Activated CD8-positive, alpha-beta T cell treated with anti-CD3 and anti-CD28 coated beads for 36 hours (primary cell): Measurements from ENCODE around the gene HIBCH. TPM values are rescaled to one million over a fixed set of nuclear protein-coding genes. Genes with fewer than 3 reads are reported as not detected.

Source experiments
- ATAC-seq: fragments of 200-7000 bp; cut with Tn5 transposase; one replicate; pipeline ENCODE4 v1.10.0; 2021; ENCODE audit warnings: mild to moderate bottlenecking, moderate library complexity
- CTCF ChIA-PET: fragments of 350-600 bp; sonication (Branson Sonifier 250); formaldehyde crosslinking; loops from one replicate; lab custom pipeline; 2021; ENCODE audit warnings: antibody characterized with exemption; lab: Charles Lee
- POLR2A ChIA-PET: fragments of 350-600 bp; sonication (Branson Sonifier 250); formaldehyde crosslinking; loops from one replicate; lab custom pipeline; 2021; ENCODE audit warnings: antibody characterized with exemption; lab: Charles Lee
- DNase-seq: peaks from one replicate; pipeline ENCODE4 v3.0.0-alpha.2; 2020
- H3K27ac Mint-ChIP-seq: one replicate; pipeline ENCODE4 v1.8.0; 2021; ENCODE audit warnings: mild to moderate bottlenecking, mixed read lengths
- H3K27me3 Mint-ChIP-seq: one replicate; pipeline ENCODE4 v1.8.0; 2021; ENCODE audit warnings: mixed read lengths
- H3K36me3 Mint-ChIP-seq: one replicate; pipeline ENCODE4 v1.8.0; 2021; ENCODE audit warnings: low read depth, mixed read lengths
- H3K4me1 Mint-ChIP-seq: one replicate; pipeline ENCODE4 v1.8.0; 2021; ENCODE audit warnings: low read depth, mixed read lengths
- H3K4me3 Mint-ChIP-seq: one replicate; pipeline ENCODE4 v1.8.0; 2021; ENCODE audit warnings: mild to moderate bottlenecking, moderate library complexity, mixed read lengths
- H3K9me3 Mint-ChIP-seq: one replicate; pipeline ENCODE4 v1.8.0; 2021; ENCODE audit warnings: mixed read lengths
- intact Hi-C: fragments of 100-400 bp; cut with micrococcal nuclease; formaldehyde crosslinking; loops from one replicate; pipeline ENCODE4 v1.10.0; 2022
- total RNA-seq, 2 experiments: library from RNA; stranded (reverse); gene quantifications; one replicate each; pipeline ENCODE4 v1.2.3, GENCODE V29; 2021
- TF ChIP-seq, protein P1 (sequence below): fragments of 200-600 bp; IDR thresholded peaks from one replicate; pipeline ENCODE4 v1.8.0; 2022; ENCODE audit warnings: antibody characterized with exemption, mild to moderate bottlenecking

The HIBCH gene
- total RNA-seq, 2 experiments from 2014 or later: 17.6 to 19.3 TPM

DNA sequence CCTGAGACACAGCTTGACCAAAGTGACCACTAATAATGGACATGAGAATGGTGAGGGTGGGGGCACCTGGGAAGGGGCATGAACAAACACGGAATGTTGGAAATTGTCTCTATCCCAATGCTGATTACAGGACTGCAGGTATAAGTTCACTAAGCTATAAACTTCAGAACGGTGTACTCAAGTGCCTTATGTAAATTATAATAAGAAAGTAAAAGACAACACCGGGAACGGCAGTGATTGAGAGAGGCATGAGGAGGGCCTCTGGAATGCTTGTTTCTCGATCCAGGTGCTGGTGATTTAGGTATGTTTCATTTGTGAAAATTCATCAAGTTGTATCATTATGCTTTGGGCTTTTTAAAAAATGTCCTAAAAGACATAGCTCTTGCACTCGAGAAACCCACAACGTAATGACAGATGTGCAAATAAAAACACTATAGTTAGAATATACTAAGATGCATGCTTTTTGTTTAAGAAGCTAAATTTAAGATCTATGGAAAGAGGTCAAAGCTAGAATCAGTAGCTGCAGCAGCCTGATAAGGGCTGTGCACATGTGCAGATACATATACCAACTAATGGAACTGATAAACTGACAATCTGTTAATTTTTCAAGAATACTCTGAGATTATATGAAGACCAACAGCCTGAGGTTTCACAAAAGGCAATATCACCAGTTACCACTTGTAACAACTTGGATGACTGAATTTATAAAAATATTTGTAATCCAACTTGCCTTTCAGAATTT, 7.6 kb downstream of the HIBCH start:
- DNase-seq (no peak), ATAC-seq (no peak)
- ChIA-PET CTCF (interaction anchor here (0.9 to 3.1 kb wide), 3 partner anchors 8 to 223 kb away, joined by 3 to 14 read pairs (median 3); partner anchors contain the start of gene HIBCH), POLR2A (no interaction called here)
- Mint-ChIP-seq H3K36me3 (peaks cover 11% of the 10 kb centered on the region), H3K4me3 (no peak overlapping the region), H3K9me3 (no peaks in the 10 kb centered on the region), H3K4me1 (peaks cover 19% of the 10 kb centered on the region), H3K27ac (no peak overlapping the region), H3K27me3 (no peaks in the 10 kb centered on the region)
- intact Hi-C loops: no loop called here
- TF ChIP-seq, protein P1, sequence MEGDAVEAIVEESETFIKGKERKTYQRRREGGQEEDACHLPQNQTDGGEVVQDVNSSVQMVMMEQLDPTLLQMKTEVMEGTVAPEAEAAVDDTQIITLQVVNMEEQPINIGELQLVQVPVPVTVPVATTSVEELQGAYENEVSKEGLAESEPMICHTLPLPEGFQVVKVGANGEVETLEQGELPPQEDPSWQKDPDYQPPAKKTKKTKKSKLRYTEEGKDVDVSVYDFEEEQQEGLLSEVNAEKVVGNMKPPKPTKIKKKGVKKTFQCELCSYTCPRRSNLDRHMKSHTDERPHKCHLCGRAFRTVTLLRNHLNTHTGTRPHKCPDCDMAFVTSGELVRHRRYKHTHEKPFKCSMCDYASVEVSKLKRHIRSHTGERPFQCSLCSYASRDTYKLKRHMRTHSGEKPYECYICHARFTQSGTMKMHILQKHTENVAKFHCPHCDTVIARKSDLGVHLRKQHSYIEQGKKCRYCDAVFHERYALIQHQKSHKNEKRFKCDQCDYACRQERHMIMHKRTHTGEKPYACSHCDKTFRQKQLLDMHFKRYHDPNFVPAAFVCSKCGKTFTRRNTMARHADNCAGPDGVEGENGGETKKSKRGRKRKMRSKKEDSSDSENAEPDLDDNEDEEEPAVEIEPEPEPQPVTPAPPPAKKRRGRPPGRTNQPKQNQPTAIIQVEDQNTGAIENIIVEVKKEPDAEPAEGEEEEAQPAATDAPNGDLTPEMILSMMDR: no peak

GRCh38 chr2:190308031-190308430, 11.6 kb downstream of the HIBCH start:
- Mint-ChIP-seq H3K4me1 (peaks cover 6% of the 10 kb centered on the region), H3K27ac (no peak overlapping the region), H3K36me3 (peaks cover 21% of the 10 kb centered on the region), H3K9me3 (no peaks in the 10 kb centered on the region), H3K27me3 (no peaks in the 10 kb centered on the region), H3K4me3 (no peak overlapping the region)
- ChIA-PET CTCF (interaction anchor here (1.7 kb wide), 1 partner anchor 11 kb away, joined by 4 read pairs; no protein-coding TSS in a partner anchor), POLR2A (no interaction called here)
- no peak for ATAC-seq
- intact Hi-C loops: no loop called here
- DNase-seq: no peak
- TF ChIP-seq, protein P1: no peak

GRCh38 chr2:190304404-190304803, 15.2 kb downstream of the HIBCH start:
- Mint-ChIP-seq H3K4me3 (no peak overlapping the region), H3K4me1 (peaks cover 6% of the 10 kb centered on the region), H3K36me3 (peaks cover 38% of the 10 kb centered on the region), H3K27ac (no peak overlapping the region), H3K27me3 (no peaks in the 10 kb centered on the region), H3K9me3 (peaks cover 2% of the 10 kb centered on the region)
- ATAC-seq (peak; percentile 39), DNase-seq (no peak)
- ChIA-PET CTCF (no interaction called here), POLR2A (interaction anchor here (0.6 kb wide), 1 partner anchor 99 kb away, joined by 3 read pairs; no protein-coding TSS in a partner anchor)
- TF ChIP-seq, protein P1: no peak
- intact Hi-C loops: no loop called here

GRCh38 chr2:190303647-190304046, 16.0 kb downstream of the HIBCH start:
- POLR2A ChIA-PET: no interaction called here
- no peak overlapping the region for H3K4me3 Mint-ChIP-seq
- H3K4me1 Mint-ChIP-seq: peaks cover 6% of the 10 kb centered on the region
- intact Hi-C loops: no loop called here
- TF ChIP-seq, protein P1: no peak
- H3K9me3 Mint-ChIP-seq: peaks cover 2% of the 10 kb centered on the region
- CTCF ChIA-PET: no interaction called here
- ATAC-seq (no peak), DNase-seq (no peak)
- no peak overlapping the region for H3K27ac Mint-ChIP-seq
- H3K27me3 Mint-ChIP-seq: no peaks in the 10 kb centered on the region
- H3K36me3 Mint-ChIP-seq: peaks cover 39% of the 10 kb centered on the region

DNA sequence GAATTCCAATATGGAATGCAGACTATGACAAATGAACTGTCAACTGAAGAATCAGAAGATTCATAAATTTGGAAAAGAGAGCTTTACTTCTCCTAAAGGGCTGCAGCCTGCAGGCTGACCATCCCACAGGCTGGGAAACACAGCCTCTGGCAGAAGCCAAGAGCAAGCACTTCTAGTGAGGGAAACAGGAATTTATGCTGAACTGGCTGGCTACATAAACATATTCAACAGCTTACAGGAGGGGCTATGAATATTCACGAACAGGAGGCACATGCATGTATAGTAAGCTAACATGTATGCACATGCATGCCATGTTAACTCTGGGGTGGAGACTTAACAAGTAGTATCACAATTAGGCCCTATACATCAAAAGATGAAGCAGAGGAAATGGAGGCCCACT, 17.6 kb downstream of the HIBCH start:
- TF ChIP-seq, protein P1: no peak
- Mint-ChIP-seq H3K4me3 (no peak overlapping the region), H3K4me1 (peaks cover 6% of the 10 kb centered on the region), H3K27ac (no peak overlapping the region), H3K36me3 (peaks cover 41% of the 10 kb centered on the region), H3K9me3 (peaks cover 2% of the 10 kb centered on the region), H3K27me3 (no peaks in the 10 kb centered on the region)
- intact Hi-C loops: no loop called here
- ATAC-seq (no peak), DNase-seq (no peak)
- POLR2A ChIA-PET: interaction anchor here (0.8 kb wide), 1 partner anchor 16 kb away, joined by 3 read pairs; no protein-coding TSS in a partner anchor
- CTCF ChIA-PET: interaction anchor here (1.0 kb wide), 1 partner anchor 9 kb away, joined by 3 read pairs; no protein-coding TSS in a partner anchor
